Measurements from ENCODE around the gene NR2C2AP.

Gene NR2C2AP

DNA sequence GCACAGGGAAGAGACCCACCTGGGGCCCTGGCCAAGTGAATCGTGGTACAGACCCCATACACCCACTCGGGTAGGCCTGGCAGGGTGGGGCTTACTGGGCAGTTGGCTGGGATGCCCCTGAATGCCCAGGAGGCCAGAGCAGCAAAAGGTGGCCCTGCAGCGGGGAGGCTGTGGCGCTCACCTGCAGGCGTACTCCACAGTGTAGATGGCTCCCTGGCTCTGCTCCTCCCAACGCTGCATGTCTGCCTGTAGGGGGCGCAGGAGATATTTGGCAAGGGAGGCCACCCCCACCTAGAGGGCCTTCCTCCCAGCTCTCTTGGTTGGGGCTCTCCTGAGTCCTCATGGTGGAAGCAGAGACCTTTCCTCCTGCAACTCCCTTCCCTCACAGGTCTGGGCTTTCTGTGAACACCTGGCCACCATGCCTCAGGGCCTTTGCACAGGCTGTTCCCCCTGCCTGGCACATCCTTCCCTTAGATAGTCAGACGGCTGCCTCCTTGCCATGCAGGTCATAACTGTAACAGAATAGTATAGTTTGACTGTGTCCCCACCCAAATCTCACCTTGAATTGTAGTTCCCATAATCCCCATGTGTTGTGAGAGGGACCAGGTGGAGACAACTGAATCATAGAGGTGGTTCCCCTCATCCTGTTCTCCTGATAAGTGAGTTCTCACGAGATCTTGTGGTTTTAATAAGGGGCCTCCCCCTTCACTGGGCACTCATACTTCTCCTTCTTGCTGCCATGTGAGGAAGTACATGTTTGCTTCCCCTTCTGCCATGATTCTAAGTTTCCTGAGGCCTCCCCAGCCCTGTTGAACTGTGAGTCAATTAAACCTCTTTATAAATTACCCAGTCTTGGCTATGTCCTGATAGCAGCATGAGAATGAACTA is 17.1 kb downstream of the NR2C2AP start:
- Histone ChIP-seq H3K27ac (ENCODE audit: low read depth, low read length) (no peak overlapping the region), H3K36me3 (ENCODE audit: low read length) (no peaks in the 10 kb centered on the region), H3K4me3 (ENCODE audit: insufficient read depth, low read length, poor library complexity, severe bottlenecking) (no peak overlapping the region), H4K20me1 (ENCODE audit: low read depth, low read length) (no peaks in the 10 kb centered on the region), H3K9ac (ENCODE audit: low read length) (no peak overlapping the region), H3K27me3 (ENCODE audit: low read length) (no peaks in the 10 kb centered on the region), H3K79me2 (ENCODE audit: insufficient read depth, low read length) (peaks cover 18% of the 10 kb centered on the region), H3K9me3 (ENCODE audit: insufficient read depth, low read length) (no peaks in the 10 kb centered on the region), H3F3A (ENCODE audit: insufficient read depth) (no peaks in the 10 kb centered on the region), H2AFZ (ENCODE audit: low read depth, low read length, severe bottlenecking) (no peak overlapping the region), H3K9me2 (replicated peaks; ENCODE audit: insufficient read depth, low read length) (no peaks in the 10 kb centered on the region), H3K4me2 (ENCODE audit: low read depth, low read length, poor library complexity, severe bottlenecking) (no peak overlapping the region)
- TF ChIP-seq, protein P1, sequence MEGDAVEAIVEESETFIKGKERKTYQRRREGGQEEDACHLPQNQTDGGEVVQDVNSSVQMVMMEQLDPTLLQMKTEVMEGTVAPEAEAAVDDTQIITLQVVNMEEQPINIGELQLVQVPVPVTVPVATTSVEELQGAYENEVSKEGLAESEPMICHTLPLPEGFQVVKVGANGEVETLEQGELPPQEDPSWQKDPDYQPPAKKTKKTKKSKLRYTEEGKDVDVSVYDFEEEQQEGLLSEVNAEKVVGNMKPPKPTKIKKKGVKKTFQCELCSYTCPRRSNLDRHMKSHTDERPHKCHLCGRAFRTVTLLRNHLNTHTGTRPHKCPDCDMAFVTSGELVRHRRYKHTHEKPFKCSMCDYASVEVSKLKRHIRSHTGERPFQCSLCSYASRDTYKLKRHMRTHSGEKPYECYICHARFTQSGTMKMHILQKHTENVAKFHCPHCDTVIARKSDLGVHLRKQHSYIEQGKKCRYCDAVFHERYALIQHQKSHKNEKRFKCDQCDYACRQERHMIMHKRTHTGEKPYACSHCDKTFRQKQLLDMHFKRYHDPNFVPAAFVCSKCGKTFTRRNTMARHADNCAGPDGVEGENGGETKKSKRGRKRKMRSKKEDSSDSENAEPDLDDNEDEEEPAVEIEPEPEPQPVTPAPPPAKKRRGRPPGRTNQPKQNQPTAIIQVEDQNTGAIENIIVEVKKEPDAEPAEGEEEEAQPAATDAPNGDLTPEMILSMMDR (IDR thresholded peaks at IDR 0.05; ENCODE audit: insufficient read depth, low read length, poor library complexity, severe bottlenecking): peak; percentile 71
- TF ChIP-seq EZH2phosphoT487 (conservative IDR thresholded peaks at IDR 0.05; ENCODE audit: low read length): no peak

GRCh38 chr19:19181488-19181998 is 21.7 kb downstream of the NR2C2AP start:
- H3K36me3 ChIP-seq (ENCODE audit: low read length): no peaks in the 10 kb centered on the region
- H3K9me2 ChIP-seq (replicated peaks; ENCODE audit: insufficient read depth, low read length): no peaks in the 10 kb centered on the region
- TF ChIP-seq, protein P1 (IDR thresholded peaks at IDR 0.05; ENCODE audit: insufficient read depth, low read length, poor library complexity, severe bottlenecking): no peak
- TF ChIP-seq EZH2phosphoT487 (conservative IDR thresholded peaks at IDR 0.05; ENCODE audit: low read length): no peak
- H3K79me2 ChIP-seq (ENCODE audit: insufficient read depth, low read length): no peaks in the 10 kb centered on the region
- H3F3A ChIP-seq (ENCODE audit: insufficient read depth): no peaks in the 10 kb centered on the region
- no peak overlapping the region for H2AFZ ChIP-seq (ENCODE audit: low read depth, low read length, severe bottlenecking)
- H4K20me1 ChIP-seq (ENCODE audit: low read depth, low read length): no peaks in the 10 kb centered on the region
- no peak overlapping the region for H3K4me3 ChIP-seq (ENCODE audit: insufficient read depth, low read length, poor library complexity, severe bottlenecking)
- H3K4me2 ChIP-seq (ENCODE audit: low read depth, low read length, poor library complexity, severe bottlenecking): no peak overlapping the region
- no peak overlapping the region for H3K9ac ChIP-seq (ENCODE audit: low read length)
- no peak overlapping the region for H3K27ac ChIP-seq (ENCODE audit: low read depth, low read length)
- no peaks in the 10 kb centered on the region for H3K27me3 ChIP-seq (ENCODE audit: low read length)
- H3K9me3 ChIP-seq (ENCODE audit: insufficient read depth, low read length): no peaks in the 10 kb centered on the region

DNA sequence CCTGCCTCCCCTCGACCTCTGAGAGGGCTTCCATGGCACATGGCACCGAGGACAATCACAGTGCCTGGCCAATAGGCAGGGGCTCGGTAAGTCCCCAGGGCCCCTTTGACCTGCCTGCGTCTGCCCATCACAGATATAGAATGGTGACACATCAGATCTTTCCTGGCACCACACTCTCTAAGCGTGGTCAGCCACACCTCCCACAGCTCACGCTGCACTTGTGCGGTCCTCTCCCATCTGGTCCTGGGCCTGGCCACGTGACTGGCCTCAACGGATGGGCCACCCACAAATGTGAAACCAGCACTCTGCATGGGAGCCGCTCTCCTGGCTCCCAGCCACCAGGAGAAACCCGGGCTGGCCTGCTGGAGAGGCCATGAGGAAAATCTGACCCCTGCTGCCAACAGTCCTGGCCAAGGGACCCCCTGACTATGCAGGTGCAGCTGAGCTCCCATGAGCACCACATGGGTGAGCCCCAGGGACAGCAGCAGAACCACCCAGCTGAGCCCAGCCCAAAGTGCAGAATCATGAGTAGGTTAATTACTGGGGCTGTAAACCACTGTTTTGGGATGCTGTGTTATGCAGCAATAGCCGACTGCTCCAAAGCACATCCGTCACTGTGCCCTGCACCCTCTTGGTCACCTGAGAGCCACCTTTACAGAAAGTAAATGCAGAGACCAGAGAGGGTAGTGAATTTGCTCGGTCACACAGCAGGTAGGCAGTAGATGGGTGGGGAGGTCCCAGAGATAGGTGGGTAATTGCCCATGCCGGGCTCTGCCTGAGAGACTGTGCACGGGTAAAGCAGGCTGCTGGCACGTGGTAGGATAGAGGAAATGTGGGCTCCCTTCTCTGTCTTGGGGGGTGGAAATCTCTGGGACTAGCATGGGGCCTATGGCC is 23.4 kb downstream of the NR2C2AP start:
- no peak overlapping the region for H3K9ac ChIP-seq (ENCODE audit: low read length)
- H3K9me3 ChIP-seq (ENCODE audit: insufficient read depth, low read length): no peaks in the 10 kb centered on the region
- H3K36me3 ChIP-seq (ENCODE audit: low read length): no peaks in the 10 kb centered on the region
- no peaks in the 10 kb centered on the region for H3K27me3 ChIP-seq (ENCODE audit: low read length)
- no peaks in the 10 kb centered on the region for H3K79me2 ChIP-seq (ENCODE audit: insufficient read depth, low read length)
- H2AFZ ChIP-seq (ENCODE audit: low read depth, low read length, severe bottlenecking): no peak overlapping the region
- no peak overlapping the region for H3K27ac ChIP-seq (ENCODE audit: low read depth, low read length)
- no peak for TF ChIP-seq EZH2phosphoT487 (conservative IDR thresholded peaks at IDR 0.05; ENCODE audit: low read length)
- TF ChIP-seq, protein P1 (IDR thresholded peaks at IDR 0.05; ENCODE audit: insufficient read depth, low read length, poor library complexity, severe bottlenecking): no peak
- H3K4me3 ChIP-seq (ENCODE audit: insufficient read depth, low read length, poor library complexity, severe bottlenecking): no peak overlapping the region
- no peaks in the 10 kb centered on the region for H4K20me1 ChIP-seq (ENCODE audit: low read depth, low read length)
- no peaks in the 10 kb centered on the region for H3F3A ChIP-seq (ENCODE audit: insufficient read depth)
- H3K9me2 ChIP-seq (replicated peaks; ENCODE audit: insufficient read depth, low read length): no peaks in the 10 kb centered on the region
- no peak overlapping the region for H3K4me2 ChIP-seq (ENCODE audit: low read depth, low read length, poor library complexity, severe bottlenecking)

All from SU-DHL-6 (cell line).